ENCODE measurements around the gene PGLYRP4.

Gene PGLYRP4

DNA sequence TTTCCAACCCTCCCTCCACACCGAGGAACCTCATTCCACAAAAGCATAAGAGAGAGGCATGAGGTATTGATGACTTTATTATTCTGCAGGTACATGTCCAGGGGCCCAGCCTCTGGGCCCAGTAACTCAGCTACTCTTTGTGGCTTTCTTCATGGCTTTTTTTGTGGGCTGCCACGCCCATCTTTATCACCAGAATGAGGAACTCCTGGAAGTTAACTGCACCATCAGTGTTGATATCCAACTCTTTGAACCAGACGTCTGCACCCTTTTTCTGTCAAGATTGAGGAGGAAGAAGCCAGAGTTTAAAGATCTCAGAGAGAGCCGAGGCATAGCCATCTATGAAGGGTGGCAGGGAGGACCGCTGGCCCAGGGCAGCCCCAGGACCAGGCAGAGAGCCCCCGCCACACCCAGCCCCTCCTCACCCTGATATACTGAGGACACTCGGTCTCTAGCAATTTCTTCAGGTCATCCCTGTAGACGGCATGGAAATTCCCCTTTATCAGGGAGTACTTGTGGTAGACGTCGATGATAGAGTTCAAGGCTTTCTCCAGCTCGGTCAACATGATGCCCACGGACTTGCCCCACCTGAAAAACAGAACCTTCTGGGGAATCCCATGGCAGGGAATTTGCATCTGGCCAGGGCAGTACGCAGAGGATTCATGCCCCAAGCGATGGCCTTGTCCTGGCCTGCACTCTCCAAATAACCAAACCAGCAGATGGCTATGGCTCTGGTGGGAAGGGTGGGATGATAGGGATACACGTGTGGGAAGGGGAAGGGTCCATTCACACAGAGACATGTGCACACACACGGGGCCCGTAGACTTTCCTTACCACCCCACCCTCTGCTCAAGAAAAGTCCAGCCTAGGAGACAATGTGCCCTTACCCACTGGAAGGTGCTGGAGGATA is 41.6 kb upstream of the PGLYRP4 start:
- Histone ChIP-seq H3K4me3 (ENCODE audit: low read depth, low read length) (no peak overlapping the region), H3K9me3 (ENCODE audit: control insufficient read depth, insufficient read depth, low read depth, low read length) (no peaks in the 10 kb centered on the region), H3K36me3 (ENCODE audit: control insufficient read depth in 2 of 2, insufficient read depth in 1 of 2, low read length in 2 of 2) (no peaks in the 10 kb centered on the region), H3K27ac (ENCODE audit: extremely low read depth, low read depth, low read length) (no peak overlapping the region), H3K4me1 (ENCODE audit: control insufficient read depth, insufficient read depth, low read length) (no peaks in the 10 kb centered on the region)
- CTCF ChIA-PET: interaction anchor here (0.5 to 0.6 kb wide), 2 partner anchors 313 to 1053 kb away, joined by 3 to 4 read pairs; no protein-coding TSS in a partner anchor
- TF ChIP-seq, protein P1, sequence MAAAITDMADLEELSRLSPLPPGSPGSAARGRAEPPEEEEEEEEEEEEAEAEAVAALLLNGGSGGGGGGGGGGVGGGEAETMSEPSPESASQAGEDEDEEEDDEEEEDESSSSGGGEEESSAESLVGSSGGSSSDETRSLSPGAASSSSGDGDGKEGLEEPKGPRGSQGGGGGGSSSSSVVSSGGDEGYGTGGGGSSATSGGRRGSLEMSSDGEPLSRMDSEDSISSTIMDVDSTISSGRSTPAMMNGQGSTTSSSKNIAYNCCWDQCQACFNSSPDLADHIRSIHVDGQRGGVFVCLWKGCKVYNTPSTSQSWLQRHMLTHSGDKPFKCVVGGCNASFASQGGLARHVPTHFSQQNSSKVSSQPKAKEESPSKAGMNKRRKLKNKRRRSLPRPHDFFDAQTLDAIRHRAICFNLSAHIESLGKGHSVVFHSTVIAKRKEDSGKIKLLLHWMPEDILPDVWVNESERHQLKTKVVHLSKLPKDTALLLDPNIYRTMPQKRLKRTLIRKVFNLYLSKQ (tag by site-specific recombination; IDR thresholded peaks at IDR 0.05; ENCODE audit: borderline replicate concordance): no peak
- TF ChIP-seq ZNF529 (tag by site-specific recombination; IDR thresholded peaks at IDR 0.05; ENCODE audit: insufficient replicate concordance) (no peak), KLF1 (tag by site-specific recombination; IDR thresholded peaks at IDR 0.05) (no peak), ZFP37 (tag by site-specific recombination; IDR thresholded peaks at IDR 0.05) (no peak)
- TF ChIP-seq, protein P2, sequence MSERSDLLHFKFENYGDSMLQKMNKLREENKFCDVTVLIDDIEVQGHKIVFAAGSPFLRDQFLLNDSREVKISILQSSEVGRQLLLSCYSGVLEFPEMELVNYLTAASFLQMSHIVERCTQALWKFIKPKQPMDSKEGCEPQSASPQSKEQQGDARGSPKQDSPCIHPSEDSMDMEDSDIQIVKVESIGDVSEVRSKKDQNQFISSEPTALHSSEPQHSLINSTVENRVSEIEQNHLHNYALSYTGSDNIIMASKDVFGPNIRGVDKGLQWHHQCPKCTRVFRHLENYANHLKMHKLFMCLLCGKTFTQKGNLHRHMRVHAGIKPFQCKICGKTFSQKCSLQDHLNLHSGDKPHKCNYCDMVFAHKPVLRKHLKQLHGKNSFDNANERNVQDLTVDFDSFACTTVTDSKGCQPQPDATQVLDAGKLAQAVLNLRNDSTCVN (tag by site-specific recombination; optimal IDR thresholded peaks at IDR 0.05): no peak
- POLR2A ChIA-PET: no interaction called here

DNA sequence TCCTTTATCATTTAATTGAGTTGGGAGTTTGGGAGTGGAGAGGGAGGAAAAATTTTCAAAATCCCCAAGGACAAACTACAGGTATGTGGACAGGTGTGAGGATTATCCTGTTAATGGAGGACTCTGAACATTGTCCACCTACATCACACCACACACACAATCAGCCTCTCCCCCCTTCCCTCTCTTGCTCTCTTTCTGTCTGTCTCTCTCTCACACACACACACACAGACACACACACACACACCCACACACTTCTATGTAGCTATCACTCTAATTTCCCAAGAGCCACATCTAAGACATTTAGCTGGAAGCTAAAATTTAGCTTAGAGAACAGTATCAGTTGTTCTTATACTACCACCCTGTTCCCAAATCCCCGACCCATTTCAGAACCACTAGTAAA is 40.8 kb upstream of the PGLYRP4 start:
- TF ChIP-seq EGR2 (tag by site-specific recombination; IDR thresholded peaks at IDR 0.05; ENCODE audit: low read depth): peak; percentile 42; the same call in 1 of the 2 replicates
- peak; percentile 74 for TF ChIP-seq ZFHX2 (tag by site-specific recombination; conservative IDR thresholded peaks at IDR 0.05)
- TF ChIP-seq, protein P3, sequence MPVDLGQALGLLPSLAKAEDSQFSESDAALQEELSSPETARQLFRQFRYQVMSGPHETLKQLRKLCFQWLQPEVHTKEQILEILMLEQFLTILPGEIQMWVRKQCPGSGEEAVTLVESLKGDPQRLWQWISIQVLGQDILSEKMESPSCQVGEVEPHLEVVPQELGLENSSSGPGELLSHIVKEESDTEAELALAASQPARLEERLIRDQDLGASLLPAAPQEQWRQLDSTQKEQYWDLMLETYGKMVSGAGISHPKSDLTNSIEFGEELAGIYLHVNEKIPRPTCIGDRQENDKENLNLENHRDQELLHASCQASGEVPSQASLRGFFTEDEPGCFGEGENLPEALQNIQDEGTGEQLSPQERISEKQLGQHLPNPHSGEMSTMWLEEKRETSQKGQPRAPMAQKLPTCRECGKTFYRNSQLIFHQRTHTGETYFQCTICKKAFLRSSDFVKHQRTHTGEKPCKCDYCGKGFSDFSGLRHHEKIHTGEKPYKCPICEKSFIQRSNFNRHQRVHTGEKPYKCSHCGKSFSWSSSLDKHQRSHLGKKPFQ (tag by site-specific recombination; IDR thresholded peaks at IDR 0.05): no peak
- Histone ChIP-seq H3K27ac (ENCODE audit: extremely low read depth, low read depth, low read length) (no peak overlapping the region), H3K9me3 (ENCODE audit: control insufficient read depth, insufficient read depth, low read depth, low read length) (no peaks in the 10 kb centered on the region), H3K4me1 (ENCODE audit: control insufficient read depth, insufficient read depth, low read length) (no peaks in the 10 kb centered on the region), H3K4me3 (ENCODE audit: low read depth, low read length) (no peak overlapping the region), H3K36me3 (ENCODE audit: control insufficient read depth in 2 of 2, insufficient read depth in 1 of 2, low read length in 2 of 2) (no peaks in the 10 kb centered on the region)
- CTCF ChIA-PET: interaction anchor here (0.5 kb wide), 1 partner anchor 314 kb away, joined by 4 read pairs; no protein-coding TSS in a partner anchor
- POLR2A ChIA-PET: no interaction called here

DNA sequence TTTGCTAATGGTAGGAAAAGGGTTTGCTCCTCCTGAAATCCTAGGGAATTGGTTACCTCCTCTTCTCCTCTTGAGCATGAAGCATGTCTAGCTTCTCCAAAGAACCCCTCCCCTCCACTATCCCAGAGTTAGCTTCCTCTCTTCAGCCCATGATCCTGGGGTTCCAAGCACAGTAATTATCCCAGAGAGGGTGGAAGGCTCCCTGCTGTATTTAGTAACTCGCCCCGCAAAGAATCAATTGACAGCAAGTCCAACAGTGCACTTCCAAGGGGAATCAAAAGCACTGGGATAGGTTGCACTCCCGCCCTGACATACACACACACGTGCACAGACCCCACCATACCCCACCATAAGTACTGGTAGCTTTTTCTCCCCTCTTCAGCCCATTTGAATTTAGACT is 39.1 kb upstream of the PGLYRP4 start:
- Histone ChIP-seq H3K27ac (ENCODE audit: extremely low read depth, low read depth, low read length) (no peak overlapping the region), H3K9me3 (ENCODE audit: control insufficient read depth, insufficient read depth, low read depth, low read length) (no peaks in the 10 kb centered on the region), H3K4me1 (ENCODE audit: control insufficient read depth, insufficient read depth, low read length) (no peaks in the 10 kb centered on the region), H3K36me3 (ENCODE audit: control insufficient read depth in 2 of 2, insufficient read depth in 1 of 2, low read length in 2 of 2) (no peaks in the 10 kb centered on the region), H3K4me3 (ENCODE audit: low read depth, low read length) (no peak overlapping the region)
- CTCF ChIA-PET: interaction anchor here (1.1 to 2.0 kb wide), 3 partner anchors 33 to 107 kb away, joined by 3 to 5 read pairs (median 4); no protein-coding TSS in a partner anchor
- POLR2A ChIA-PET: no interaction called here
- TF ChIP-seq SETDB1 (IDR thresholded peaks at IDR 0.05; ENCODE audit: insufficient read length, low read length): no peak
- TF ChIP-seq, protein P4, sequence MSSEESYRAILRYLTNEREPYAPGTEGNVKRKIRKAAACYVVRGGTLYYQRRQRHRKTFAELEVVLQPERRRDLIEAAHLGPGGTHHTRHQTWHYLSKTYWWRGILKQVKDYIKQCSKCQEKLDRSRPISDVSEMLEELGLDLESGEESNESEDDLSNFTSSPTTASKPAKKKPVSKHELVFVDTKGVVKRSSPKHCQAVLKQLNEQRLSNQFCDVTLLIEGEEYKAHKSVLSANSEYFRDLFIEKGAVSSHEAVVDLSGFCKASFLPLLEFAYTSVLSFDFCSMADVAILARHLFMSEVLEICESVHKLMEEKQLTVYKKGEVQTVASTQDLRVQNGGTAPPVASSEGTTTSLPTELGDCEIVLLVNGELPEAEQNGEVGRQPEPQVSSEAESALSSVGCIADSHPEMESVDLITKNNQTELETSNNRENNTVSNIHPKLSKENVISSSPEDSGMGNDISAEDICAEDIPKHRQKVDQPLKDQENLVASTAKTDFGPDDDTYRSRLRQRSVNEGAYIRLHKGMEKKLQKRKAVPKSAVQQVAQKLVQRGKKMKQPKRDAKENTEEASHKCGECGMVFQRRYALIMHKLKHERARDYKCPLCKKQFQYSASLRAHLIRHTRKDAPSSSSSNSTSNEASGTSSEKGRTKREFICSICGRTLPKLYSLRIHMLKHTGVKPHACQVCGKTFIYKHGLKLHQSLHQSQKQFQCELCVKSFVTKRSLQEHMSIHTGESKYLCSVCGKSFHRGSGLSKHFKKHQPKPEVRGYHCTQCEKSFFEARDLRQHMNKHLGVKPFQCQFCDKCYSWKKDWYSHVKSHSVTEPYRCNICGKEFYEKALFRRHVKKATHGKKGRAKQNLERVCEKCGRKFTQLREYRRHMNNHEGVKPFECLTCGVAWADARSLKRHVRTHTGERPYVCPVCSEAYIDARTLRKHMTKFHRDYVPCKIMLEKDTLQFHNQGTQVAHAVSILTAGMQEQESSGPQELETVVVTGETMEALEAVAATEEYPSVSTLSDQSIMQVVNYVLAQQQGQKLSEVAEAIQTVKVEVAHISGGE (tag by site-specific recombination; conservative IDR thresholded peaks at IDR 0.05; ENCODE audit: low read depth): no peak
- TF ChIP-seq ZBTB8A (tag by site-specific recombination; IDR thresholded peaks at IDR 0.05): no peak
- no peak for TF ChIP-seq EGR2 (tag by site-specific recombination; IDR thresholded peaks at IDR 0.05; ENCODE audit: low read depth)
- no peak for TF ChIP-seq YY2 (tag by site-specific recombination; IDR thresholded peaks at IDR 0.05)
- TF ChIP-seq ZNF132 (tag by site-specific recombination; IDR thresholded peaks at IDR 0.05; ENCODE audit: borderline replicate concordance): no peak
- no peak for TF ChIP-seq ZNF558 (tag by site-specific recombination; IDR thresholded peaks at IDR 0.05)
- no peak for TF ChIP-seq ZNF561 (tag by site-specific recombination; IDR thresholded peaks at IDR 0.05; ENCODE audit: borderline replicate concordance)
- no peak for TF ChIP-seq ZNF549 (tag by site-specific recombination; IDR thresholded peaks at IDR 0.05)
- TF ChIP-seq, protein P5, sequence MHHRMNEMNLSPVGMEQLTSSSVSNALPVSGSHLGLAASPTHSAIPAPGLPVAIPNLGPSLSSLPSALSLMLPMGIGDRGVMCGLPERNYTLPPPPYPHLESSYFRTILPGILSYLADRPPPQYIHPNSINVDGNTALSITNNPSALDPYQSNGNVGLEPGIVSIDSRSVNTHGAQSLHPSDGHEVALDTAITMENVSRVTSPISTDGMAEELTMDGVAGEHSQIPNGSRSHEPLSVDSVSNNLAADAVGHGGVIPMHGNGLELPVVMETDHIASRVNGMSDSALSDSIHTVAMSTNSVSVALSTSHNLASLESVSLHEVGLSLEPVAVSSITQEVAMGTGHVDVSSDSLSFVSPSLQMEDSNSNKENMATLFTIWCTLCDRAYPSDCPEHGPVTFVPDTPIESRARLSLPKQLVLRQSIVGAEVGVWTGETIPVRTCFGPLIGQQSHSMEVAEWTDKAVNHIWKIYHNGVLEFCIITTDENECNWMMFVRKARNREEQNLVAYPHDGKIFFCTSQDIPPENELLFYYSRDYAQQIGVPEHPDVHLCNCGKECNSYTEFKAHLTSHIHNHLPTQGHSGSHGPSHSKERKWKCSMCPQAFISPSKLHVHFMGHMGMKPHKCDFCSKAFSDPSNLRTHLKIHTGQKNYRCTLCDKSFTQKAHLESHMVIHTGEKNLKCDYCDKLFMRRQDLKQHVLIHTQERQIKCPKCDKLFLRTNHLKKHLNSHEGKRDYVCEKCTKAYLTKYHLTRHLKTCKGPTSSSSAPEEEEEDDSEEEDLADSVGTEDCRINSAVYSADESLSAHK (tag by site-specific recombination; IDR thresholded peaks at IDR 0.05): no peak
- no peak for TF ChIP-seq ZNF664 (tag by site-specific recombination; IDR thresholded peaks at IDR 0.05)

Data from HEK293 (cell line).